WTC11 (cell line): ENCODE data around the gene MRPL55. TPM values are rescaled to one million over a fixed set of nuclear protein-coding genes. Genes with fewer than 3 reads are reported as not detected.

Experiments used
- ATAC-seq: fragments of 200-7000 bp; cut with Tn5 transposase; 2 replicates; pipeline ENCODE4 v1.10.0; 2021; ENCODE audit warnings: mild to moderate bottlenecking, moderate library complexity
- CTCF ChIA-PET: fragments of 300-600 bp; sonication (Branson Sonifier 250); formaldehyde crosslinking; loops from one replicate; lab custom pipeline; 2021; ENCODE audit warnings: antibody characterized with exemption; lab: Charles Lee
- POLR2A ChIA-PET: fragments of 350-600 bp; sonication (Branson Sonifier 250); formaldehyde crosslinking; loops from one replicate; lab custom pipeline; 2021; ENCODE audit warnings: antibody characterized with exemption; lab: Charles Lee
- DNase-seq: peaks from one replicate; pipeline ENCODE4 v3.0.0; 2021; ENCODE audit warnings: low spot score
- H3K27ac Mint-ChIP-seq: 2 replicates; pipeline ENCODE4 v1.8.0; 2021; ENCODE audit warnings: mixed read lengths
- H3K27me3 Mint-ChIP-seq: 2 replicates; pipeline ENCODE4 v1.8.0; 2021; ENCODE audit warnings: low read depth, mild to moderate bottlenecking, moderate library complexity, mixed read lengths
- H3K36me3 Mint-ChIP-seq: 2 replicates; pipeline ENCODE4 v1.8.0; 2021; ENCODE audit warnings: mixed read lengths
- H3K4me1 Mint-ChIP-seq: 2 replicates; pipeline ENCODE4 v1.8.0; 2022; ENCODE audit warnings: mixed read lengths
- H3K4me3 Mint-ChIP-seq: 2 replicates; pipeline ENCODE4 v1.8.0; 2021; ENCODE audit warnings: mild to moderate bottlenecking, moderate library complexity, mixed read lengths
- H3K9me3 Mint-ChIP-seq: 2 replicates; pipeline ENCODE4 v1.8.0; 2021; ENCODE audit warnings: mixed read lengths
- ATF1 ChIP-seq: sonication (generic); formaldehyde crosslinking; IDR thresholded peaks from 2 replicates; pipeline ENCODE4 v1.8.1; 2023; ENCODE audit warnings: mild to moderate bottlenecking, moderate library complexity, missing genetic modification reagents
- CBFB ChIP-seq: sonication (generic); formaldehyde crosslinking; IDR thresholded peaks from 2 replicates; pipeline ENCODE4 v1.8.1; 2022; ENCODE audit warnings: mild to moderate bottlenecking, low read depth, missing genetic modification reagents
- CREB1 ChIP-seq: sonication (generic); formaldehyde crosslinking; IDR thresholded peaks from 2 replicates; pipeline ENCODE4 v1.8.0; 2023; ENCODE audit warnings: mild to moderate bottlenecking, missing genetic modification reagents
- HMGA2 ChIP-seq: fragments of 250-450 bp; sonication (Bioruptor Pico); IDR thresholded peaks from 2 replicates; pipeline ENCODE4 v1.4.0; 2021; ENCODE audit warnings: mild to moderate bottlenecking, moderate library complexity
- IRF2 ChIP-seq: sonication (generic); formaldehyde crosslinking; IDR thresholded peaks from 2 replicates; pipeline ENCODE4 v1.8.0; 2022; ENCODE audit warnings: low read depth, missing genetic modification reagents, borderline replicate concordance
- JAZF1 ChIP-seq: fragments of 250-450 bp; sonication (Bioruptor Pico); IDR thresholded peaks from 2 replicates; pipeline ENCODE4 v1.9.0; 2021; ENCODE audit warnings: moderate library complexity, mild to moderate bottlenecking, inconsistent platforms
- ZBTB21 ChIP-seq: sonication (generic); formaldehyde crosslinking; IDR thresholded peaks from 2 replicates; pipeline ENCODE4 v1.8.1; 2023; ENCODE audit warnings: mild to moderate bottlenecking, missing genetic modification reagents, borderline replicate concordance
- ZNF138 ChIP-seq: sonication (generic); formaldehyde crosslinking; conservative IDR thresholded peaks from 2 replicates; pipeline ENCODE4 v1.8.1; 2022; ENCODE audit warnings: mild to moderate bottlenecking, moderate library complexity, missing genetic modification reagents
- ZNF219 ChIP-seq: sonication (generic); formaldehyde crosslinking; IDR thresholded peaks from 2 replicates; pipeline ENCODE4 v1.8.0; 2023; ENCODE audit warnings: missing genetic modification reagents, mild to moderate bottlenecking, borderline replicate concordance
- ZNF232 ChIP-seq: sonication (generic); formaldehyde crosslinking; IDR thresholded peaks from 2 replicates; pipeline ENCODE4 v1.8.0; 2022; ENCODE audit warnings: mild to moderate bottlenecking, missing genetic modification reagents
- total RNA-seq: library from RNA; stranded (reverse); gene quantifications from 3 replicates; pipeline ENCODE4 v1.2.3, GENCODE V29; 2021
- TF ChIP-seq, protein P1 (sequence below): fragments of 250-450 bp; sonication (Bioruptor Pico); IDR thresholded peaks from 2 replicates; pipeline ENCODE4 v1.9.0; 2021; ENCODE audit warnings: mild to moderate bottlenecking
- TF ChIP-seq, protein P2 (sequence below): fragments of 250-450 bp; sonication (Bioruptor Pico); IDR thresholded peaks from 2 replicates; pipeline ENCODE4 v1.8.0; 2021; ENCODE audit warnings: mild to moderate bottlenecking
- TF ChIP-seq, protein P3 (sequence below): fragments of 250-450 bp; sonication (Bioruptor Pico); IDR thresholded peaks from 2 replicates; pipeline ENCODE4 v1.9.0; 2021; ENCODE audit warnings: mild to moderate bottlenecking, borderline replicate concordance

MRPL55 gene
- total RNA-seq, 1 experiment from 2014 or later: 66.9 TPM

DNA sequence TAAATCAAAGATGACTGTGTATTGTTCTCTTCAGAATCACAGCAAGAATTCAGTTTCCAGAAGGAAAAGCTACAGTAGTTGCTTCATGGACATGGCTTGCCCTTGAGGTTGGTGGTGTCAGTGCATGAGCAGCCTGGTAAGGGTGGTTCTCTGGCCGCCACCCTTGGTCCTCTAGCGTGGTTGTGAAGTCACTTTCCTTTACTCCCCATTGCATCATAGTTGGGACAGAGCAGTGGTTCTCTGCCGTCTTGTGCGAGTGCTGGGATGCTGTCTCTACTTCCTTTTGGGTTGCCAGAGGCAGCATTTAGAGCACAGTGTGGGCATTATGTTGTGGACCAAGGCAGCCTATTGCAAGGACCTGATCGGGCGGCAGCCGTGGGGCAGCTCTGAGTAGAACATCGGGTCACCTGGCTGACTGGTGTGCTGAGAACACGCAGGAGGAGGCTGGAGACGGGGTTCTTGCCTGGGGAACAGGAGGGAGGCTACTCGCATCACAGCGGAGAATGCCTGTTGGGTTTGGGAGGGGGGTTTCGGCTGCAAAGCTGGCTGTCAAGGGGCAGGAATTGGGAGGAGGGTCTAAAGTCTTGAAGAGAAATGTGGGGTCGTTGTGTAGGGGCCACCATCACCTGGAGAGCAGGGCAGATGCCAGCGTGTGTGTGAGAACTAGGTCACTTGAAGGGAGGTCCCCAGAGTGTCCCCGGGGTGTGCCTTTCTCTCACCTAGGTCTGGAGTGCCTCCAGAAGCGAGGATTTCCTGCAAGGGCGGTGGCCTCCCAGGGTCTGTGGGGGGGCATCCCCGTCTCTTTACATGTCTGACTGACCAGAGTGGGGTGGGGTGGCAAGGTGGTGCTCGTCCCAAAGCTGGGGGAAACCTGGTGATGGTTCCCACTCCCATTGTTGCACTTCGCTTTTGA lies 20.3 kb downstream of the MRPL55 start (continued):
- TF ChIP-seq, protein P1, sequence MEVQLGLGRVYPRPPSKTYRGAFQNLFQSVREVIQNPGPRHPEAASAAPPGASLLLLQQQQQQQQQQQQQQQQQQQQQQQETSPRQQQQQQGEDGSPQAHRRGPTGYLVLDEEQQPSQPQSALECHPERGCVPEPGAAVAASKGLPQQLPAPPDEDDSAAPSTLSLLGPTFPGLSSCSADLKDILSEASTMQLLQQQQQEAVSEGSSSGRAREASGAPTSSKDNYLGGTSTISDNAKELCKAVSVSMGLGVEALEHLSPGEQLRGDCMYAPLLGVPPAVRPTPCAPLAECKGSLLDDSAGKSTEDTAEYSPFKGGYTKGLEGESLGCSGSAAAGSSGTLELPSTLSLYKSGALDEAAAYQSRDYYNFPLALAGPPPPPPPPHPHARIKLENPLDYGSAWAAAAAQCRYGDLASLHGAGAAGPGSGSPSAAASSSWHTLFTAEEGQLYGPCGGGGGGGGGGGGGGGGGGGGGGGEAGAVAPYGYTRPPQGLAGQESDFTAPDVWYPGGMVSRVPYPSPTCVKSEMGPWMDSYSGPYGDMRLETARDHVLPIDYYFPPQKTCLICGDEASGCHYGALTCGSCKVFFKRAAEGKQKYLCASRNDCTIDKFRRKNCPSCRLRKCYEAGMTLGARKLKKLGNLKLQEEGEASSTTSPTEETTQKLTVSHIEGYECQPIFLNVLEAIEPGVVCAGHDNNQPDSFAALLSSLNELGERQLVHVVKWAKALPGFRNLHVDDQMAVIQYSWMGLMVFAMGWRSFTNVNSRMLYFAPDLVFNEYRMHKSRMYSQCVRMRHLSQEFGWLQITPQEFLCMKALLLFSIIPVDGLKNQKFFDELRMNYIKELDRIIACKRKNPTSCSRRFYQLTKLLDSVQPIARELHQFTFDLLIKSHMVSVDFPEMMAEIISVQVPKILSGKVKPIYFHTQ: no peak
- TF ChIP-seq HMGA2 (CRISPR knock-in tag): no peak

DNA sequence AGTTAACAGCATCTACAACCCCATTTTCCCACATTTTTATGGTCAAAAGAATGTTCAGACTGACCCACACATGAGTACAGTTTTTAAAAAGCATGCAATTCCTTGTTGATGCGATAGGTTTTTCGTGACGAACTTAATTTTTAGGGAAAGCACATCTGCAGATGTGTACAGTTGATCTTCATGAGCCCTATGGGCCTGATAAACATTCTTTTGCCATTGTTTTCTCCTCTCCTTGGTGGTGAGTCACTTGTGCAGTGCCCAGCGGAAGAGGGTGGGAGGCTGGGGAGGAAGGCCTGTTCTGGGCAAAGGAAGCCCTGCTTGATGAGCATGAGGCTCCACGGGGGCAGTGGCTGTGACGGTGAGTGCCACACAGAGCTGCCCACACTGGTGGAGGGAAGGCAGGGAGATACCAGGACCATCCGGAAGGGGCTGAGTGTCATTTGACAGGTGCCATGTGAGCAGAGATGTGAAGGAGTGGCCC lies 21.3 kb downstream of the MRPL55 start:
- DNase-seq: no peak
- peak overlapping the region; percentile 63; the same call in 1 of the 2 replicates for H3K27ac Mint-ChIP-seq
- POLR2A ChIA-PET: no interaction called here
- H3K36me3 Mint-ChIP-seq: peaks cover 30% of the 10 kb centered on the region
- CTCF ChIA-PET: no interaction called here
- no peak for ATAC-seq
- peaks cover 44% of the 10 kb centered on the region for H3K4me1 Mint-ChIP-seq
- H3K27me3 Mint-ChIP-seq: no peaks in the 10 kb centered on the region
- no peaks in the 10 kb centered on the region for H3K9me3 Mint-ChIP-seq
- TF ChIP-seq IRF2 (CRISPR knock-in tag): no peak
- no peak for TF ChIP-seq ZNF138 (CRISPR knock-in tag)
- no peak for TF ChIP-seq ZNF232 (CRISPR knock-in tag)
- TF ChIP-seq ZBTB21: no peak
- TF ChIP-seq, protein P2, sequence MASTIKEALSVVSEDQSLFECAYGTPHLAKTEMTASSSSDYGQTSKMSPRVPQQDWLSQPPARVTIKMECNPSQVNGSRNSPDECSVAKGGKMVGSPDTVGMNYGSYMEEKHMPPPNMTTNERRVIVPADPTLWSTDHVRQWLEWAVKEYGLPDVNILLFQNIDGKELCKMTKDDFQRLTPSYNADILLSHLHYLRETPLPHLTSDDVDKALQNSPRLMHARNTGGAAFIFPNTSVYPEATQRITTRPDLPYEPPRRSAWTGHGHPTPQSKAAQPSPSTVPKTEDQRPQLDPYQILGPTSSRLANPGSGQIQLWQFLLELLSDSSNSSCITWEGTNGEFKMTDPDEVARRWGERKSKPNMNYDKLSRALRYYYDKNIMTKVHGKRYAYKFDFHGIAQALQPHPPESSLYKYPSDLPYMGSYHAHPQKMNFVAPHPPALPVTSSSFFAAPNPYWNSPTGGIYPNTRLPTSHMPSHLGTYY (CRISPR knock-in tag): no peak
- TF ChIP-seq, all 79 proteins: peak for 0
- no peak overlapping the region for H3K4me3 Mint-ChIP-seq

DNA sequence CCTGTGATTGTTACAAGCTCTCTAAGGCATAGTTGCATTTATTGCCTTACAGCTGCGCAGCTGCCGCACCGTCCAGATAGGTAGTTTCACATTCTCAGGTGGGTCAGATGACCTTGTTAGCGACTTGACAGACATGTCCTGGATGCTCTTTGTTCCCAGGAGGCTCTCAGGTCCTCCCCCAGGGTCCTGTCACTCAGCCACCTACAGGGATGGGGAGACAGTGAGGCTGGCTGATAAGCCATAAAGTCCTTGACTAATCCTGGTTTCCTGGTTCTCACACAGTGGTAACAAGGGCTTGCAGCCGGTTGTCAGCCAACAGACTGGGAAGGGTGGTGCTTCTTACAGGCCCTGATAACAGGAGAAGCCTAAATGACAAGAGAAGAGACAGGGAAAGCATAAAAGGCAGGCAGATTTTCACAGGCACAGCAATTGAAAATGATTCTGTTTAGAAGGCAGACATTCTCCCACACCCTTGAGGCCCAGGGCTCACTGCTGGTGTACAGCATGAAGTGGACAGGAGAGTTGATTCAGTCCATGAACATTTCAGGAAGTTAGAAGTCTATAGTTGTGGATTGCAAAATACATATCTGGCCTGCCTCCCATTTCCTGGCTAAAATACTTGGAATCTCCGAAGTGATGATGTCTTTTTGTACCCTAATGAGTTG lies 23.7 kb downstream of the MRPL55 start:
- Mint-ChIP-seq H3K36me3 (peaks cover 13% of the 10 kb centered on the region), H3K9me3 (no peaks in the 10 kb centered on the region), H3K4me3 (peak overlapping the region; percentile 95), H3K27ac (peak overlapping the region; percentile 78), H3K4me1 (peaks cover 47% of the 10 kb centered on the region), H3K27me3 (peaks cover 5% of the 10 kb centered on the region)
- no peak for ATAC-seq
- CTCF ChIA-PET: interaction anchor here (1.9 kb wide), 1 partner anchor 81 kb away, joined by 6 read pairs; no protein-coding TSS in a partner anchor
- no peak for TF ChIP-seq ZNF219
- TF ChIP-seq CBFB (CRISPR knock-in tag): no peak
- TF ChIP-seq ATF1 (CRISPR knock-in tag): no peak
- TF ChIP-seq, protein P3, sequence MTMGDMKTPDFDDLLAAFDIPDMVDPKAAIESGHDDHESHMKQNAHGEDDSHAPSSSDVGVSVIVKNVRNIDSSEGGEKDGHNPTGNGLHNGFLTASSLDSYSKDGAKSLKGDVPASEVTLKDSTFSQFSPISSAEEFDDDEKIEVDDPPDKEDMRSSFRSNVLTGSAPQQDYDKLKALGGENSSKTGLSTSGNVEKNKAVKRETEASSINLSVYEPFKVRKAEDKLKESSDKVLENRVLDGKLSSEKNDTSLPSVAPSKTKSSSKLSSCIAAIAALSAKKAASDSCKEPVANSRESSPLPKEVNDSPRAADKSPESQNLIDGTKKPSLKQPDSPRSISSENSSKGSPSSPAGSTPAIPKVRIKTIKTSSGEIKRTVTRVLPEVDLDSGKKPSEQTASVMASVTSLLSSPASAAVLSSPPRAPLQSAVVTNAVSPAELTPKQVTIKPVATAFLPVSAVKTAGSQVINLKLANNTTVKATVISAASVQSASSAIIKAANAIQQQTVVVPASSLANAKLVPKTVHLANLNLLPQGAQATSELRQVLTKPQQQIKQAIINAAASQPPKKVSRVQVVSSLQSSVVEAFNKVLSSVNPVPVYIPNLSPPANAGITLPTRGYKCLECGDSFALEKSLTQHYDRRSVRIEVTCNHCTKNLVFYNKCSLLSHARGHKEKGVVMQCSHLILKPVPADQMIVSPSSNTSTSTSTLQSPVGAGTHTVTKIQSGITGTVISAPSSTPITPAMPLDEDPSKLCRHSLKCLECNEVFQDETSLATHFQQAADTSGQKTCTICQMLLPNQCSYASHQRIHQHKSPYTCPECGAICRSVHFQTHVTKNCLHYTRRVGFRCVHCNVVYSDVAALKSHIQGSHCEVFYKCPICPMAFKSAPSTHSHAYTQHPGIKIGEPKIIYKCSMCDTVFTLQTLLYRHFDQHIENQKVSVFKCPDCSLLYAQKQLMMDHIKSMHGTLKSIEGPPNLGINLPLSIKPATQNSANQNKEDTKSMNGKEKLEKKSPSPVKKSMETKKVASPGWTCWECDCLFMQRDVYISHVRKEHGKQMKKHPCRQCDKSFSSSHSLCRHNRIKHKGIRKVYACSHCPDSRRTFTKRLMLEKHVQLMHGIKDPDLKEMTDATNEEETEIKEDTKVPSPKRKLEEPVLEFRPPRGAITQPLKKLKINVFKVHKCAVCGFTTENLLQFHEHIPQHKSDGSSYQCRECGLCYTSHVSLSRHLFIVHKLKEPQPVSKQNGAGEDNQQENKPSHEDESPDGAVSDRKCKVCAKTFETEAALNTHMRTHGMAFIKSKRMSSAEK (CRISPR knock-in tag): no peak
- no peak for TF ChIP-seq CREB1 (CRISPR knock-in tag)
- no peak for TF ChIP-seq JAZF1 (CRISPR knock-in tag)
- POLR2A ChIA-PET: no interaction called here
- no peak for DNase-seq
